ENCODE results near the gene DLG2.
"Not testable (repeated sequence)": the region's sequence is repeated elsewhere in the genome, so short reads cannot be mapped to it uniquely, and the experiment has no call there.

Gene DLG2

GRCh38 chr11:85627332-85627997, at the start of gene DLG2:
Gene DLG2 (minus strand): TSS chr11:85627344.
- DNase-seq (ENCODE audit: low read depth in 2 of 2) = no peak

GRCh38 chr11:85673393-85673792, 46.2 kb upstream of the DLG2 start:
- no peak for DNase-seq (ENCODE audit: low read depth in 2 of 2)

- no peak for DNase-seq (ENCODE audit: low read depth in 2 of 2)
Observed at GRCh38 chr11:85672105-85672902, 45.2 kb upstream of the DLG2 start.

GRCh38 chr11:85670949-85671663, 44.0 kb upstream of the DLG2 start:
- not testable (repeated sequence) for DNase-seq (ENCODE audit: low read depth in 2 of 2)

- DNase-seq (ENCODE audit: low read depth in 2 of 2) = no peak
Observed at GRCh38 chr11:85668157-85668556, 41.0 kb upstream of the DLG2 start.

- no peak for DNase-seq (ENCODE audit: low read depth in 2 of 2)
Observed at GRCh38 chr11:85666687-85667086, 39.5 kb upstream of the DLG2 start.

GRCh38 chr11:85665733-85666132, 38.6 kb upstream of the DLG2 start:
- DNase-seq (ENCODE audit: low read depth in 2 of 2) = no peak

GRCh38 chr11:85664615-85665481, 37.7 kb upstream of the DLG2 start, which contains the start of gene CREBZF:
Gene CREBZF (minus strand): TSS chr11:85665129. CDS start chr11:85664875, 254 bp downstream.
- peak; percentile 91 to 96 for DNase-seq (ENCODE audit: low read depth in 2 of 2)

- peak; percentile 79 to 81 for DNase-seq (ENCODE audit: low read depth in 2 of 2)
Observed at GRCh38 chr11:85663753-85664614, 36.8 kb upstream of the DLG2 start.

- DNase-seq (ENCODE audit: low read depth in 2 of 2) = no peak
Observed at GRCh38 chr11:85663080-85663752, 36.1 kb upstream of the DLG2 start.

- no peak for DNase-seq (ENCODE audit: low read depth in 2 of 2)
Observed at GRCh38 chr11:85661972-85662664, 35.0 kb upstream of the DLG2 start.

GRCh38 chr11:85658180-85658579, 31.0 kb upstream of the DLG2 start:
- DNase-seq (ENCODE audit: low read depth in 2 of 2) = no peak

- no peak for DNase-seq (ENCODE audit: low read depth in 2 of 2)
Observed at GRCh38 chr11:85656777-85657176, 29.6 kb upstream of the DLG2 start.

- DNase-seq (ENCODE audit: low read depth in 2 of 2) = not testable (repeated sequence)
Observed at GRCh38 chr11:85654343-85654742, 27.2 kb upstream of the DLG2 start.

- DNase-seq (ENCODE audit: low read depth in 2 of 2) = no peak
Observed at GRCh38 chr11:85652786-85653447, 25.8 kb upstream of the DLG2 start.

- DNase-seq (ENCODE audit: low read depth in 2 of 2) = no peak
Observed at GRCh38 chr11:85651118-85651517, 24.0 kb upstream of the DLG2 start.

- DNase-seq (ENCODE audit: low read depth in 2 of 2) = peak; percentile 87 to 89
Observed at GRCh38 chr11:85647604-85648299, 20.6 kb upstream of the DLG2 start, which contains the start of gene TMEM126A. Gene TMEM126A (plus strand): TSS chr11:85647967. CDS start chr11:85650256, 2,289 bp downstream.

GRCh38 chr11:85647078-85647477, 19.9 kb upstream of the DLG2 start:
- no peak for DNase-seq (ENCODE audit: low read depth in 2 of 2)
